DND-41 (cell line): ENCODE results near the gene ATG13.

Source experiments
- EZH2 ChIP-seq: IDR thresholded peaks from 3 replicates; pipeline ENCODE4 v1.6.1; 2012; ENCODE audit warnings: borderline replicate concordance, low read depth, mild to moderate bottlenecking, moderate library complexity, low read length, inconsistent platforms; ENCODE audit not compliant: severe bottlenecking
- TF ChIP-seq, protein P1 (sequence below): IDR thresholded peaks from 2 replicates; pipeline ENCODE4 v1.5.1; 2012; ENCODE audit warnings: borderline replicate concordance, low read length, moderate library complexity, mild to moderate bottlenecking; ENCODE audit not compliant: poor library complexity, severe bottlenecking; ENCODE audit errors: extremely low read depth

DNA sequence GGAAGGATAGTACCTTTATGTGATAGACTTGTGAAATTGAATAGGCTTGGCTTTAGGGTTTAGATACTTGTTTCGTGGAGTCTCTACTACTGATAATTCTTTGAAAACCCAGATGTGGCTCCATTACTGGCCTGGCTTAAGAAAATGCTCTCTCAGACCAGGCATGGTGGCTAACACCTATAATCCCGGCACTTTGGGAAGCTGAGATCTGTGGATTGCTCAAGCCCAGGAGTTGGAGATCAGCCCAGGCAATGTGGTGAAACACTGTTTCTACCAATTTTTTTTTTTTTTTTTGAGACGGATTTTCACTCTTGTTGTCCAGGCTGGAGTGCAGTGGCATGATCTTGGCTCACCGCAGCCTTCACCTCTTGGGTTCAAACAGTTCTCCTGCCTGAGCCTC lies 40.9 kb downstream of the ATG13 start:
- TF ChIP-seq, protein P1, sequence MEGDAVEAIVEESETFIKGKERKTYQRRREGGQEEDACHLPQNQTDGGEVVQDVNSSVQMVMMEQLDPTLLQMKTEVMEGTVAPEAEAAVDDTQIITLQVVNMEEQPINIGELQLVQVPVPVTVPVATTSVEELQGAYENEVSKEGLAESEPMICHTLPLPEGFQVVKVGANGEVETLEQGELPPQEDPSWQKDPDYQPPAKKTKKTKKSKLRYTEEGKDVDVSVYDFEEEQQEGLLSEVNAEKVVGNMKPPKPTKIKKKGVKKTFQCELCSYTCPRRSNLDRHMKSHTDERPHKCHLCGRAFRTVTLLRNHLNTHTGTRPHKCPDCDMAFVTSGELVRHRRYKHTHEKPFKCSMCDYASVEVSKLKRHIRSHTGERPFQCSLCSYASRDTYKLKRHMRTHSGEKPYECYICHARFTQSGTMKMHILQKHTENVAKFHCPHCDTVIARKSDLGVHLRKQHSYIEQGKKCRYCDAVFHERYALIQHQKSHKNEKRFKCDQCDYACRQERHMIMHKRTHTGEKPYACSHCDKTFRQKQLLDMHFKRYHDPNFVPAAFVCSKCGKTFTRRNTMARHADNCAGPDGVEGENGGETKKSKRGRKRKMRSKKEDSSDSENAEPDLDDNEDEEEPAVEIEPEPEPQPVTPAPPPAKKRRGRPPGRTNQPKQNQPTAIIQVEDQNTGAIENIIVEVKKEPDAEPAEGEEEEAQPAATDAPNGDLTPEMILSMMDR, result no peak
- TF ChIP-seq EZH2, result no peak
